ENCODE data around the gene AURKAIP1. TPM values are rescaled to one million over a fixed set of nuclear protein-coding genes. Genes with fewer than 3 reads are reported as not detected.
"Not testable (repeated sequence)": the region's sequence is repeated elsewhere in the genome, so short reads cannot be mapped to it uniquely, and the experiment has no call there.

Gene AURKAIP1
- total RNA-seq, 4 donors from 2014 or later, result 55.8 to 106 (median 86.1) TPM

DNA sequence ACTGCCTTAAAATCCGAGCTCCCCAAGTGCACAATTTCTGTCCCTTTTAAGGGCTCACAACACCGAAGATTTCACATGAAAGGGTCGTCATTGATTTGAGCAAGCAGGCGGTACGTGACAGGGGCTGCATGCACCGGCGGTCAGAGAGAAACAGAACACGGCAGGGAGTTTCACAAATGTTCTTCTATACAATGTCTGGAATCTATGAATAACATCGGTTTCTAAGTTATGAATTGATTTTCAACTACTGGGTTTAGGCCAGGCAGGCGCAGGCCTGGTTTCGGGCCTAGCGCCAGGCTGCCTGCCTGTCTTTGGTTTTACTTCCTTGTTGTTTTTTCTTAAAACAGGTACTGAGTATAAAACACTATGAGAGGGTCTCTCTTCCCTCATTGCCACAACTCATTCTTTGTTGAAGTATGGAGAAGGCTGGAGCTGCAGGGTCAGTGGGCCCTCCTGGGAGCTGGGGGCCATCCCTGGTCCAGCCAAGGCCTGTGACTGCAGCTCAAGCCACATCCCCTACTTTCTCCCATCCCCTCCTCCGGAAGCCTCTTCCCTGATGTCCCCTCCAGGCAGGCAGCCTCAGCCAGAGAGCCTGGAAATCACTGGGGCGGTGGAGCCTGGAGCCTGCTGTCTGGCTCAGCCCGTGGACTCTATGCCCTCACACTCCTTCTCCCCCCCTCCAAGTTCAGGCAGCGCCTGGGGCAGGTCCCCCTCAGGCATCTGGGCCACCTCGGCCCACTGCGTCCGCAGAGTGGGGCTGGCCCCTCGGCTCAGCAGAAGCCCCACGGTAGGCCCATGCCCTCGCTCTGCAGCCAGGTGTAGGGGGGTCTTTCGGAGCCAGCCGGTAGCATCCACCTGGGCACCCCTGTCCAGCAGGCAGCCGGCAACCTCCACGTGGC, 43.7 kb upstream of the AURKAIP1 start:
- H3K9me3 ChIP-seq, result no peaks in the 10 kb centered on the region
- no peaks in the 10 kb centered on the region for H3K36me3 ChIP-seq
- peak overlapping the region; percentile 55 for H3K27ac ChIP-seq
- no peaks in the 10 kb centered on the region for H3K27me3 ChIP-seq
- 67% methylated on average over 12 of the region's 26 CpGs for WGBS
- H3K4me3 ChIP-seq, result no peak overlapping the region
- TF ChIP-seq POLR2AphosphoS5 (IDR thresholded peaks at IDR 0.05), result no peak
- TF ChIP-seq POLR2A (IDR thresholded peaks at IDR 0.05), result no peak
- TF ChIP-seq EP300 (IDR thresholded peaks at IDR 0.05), result no peak
- TF ChIP-seq, protein P1, sequence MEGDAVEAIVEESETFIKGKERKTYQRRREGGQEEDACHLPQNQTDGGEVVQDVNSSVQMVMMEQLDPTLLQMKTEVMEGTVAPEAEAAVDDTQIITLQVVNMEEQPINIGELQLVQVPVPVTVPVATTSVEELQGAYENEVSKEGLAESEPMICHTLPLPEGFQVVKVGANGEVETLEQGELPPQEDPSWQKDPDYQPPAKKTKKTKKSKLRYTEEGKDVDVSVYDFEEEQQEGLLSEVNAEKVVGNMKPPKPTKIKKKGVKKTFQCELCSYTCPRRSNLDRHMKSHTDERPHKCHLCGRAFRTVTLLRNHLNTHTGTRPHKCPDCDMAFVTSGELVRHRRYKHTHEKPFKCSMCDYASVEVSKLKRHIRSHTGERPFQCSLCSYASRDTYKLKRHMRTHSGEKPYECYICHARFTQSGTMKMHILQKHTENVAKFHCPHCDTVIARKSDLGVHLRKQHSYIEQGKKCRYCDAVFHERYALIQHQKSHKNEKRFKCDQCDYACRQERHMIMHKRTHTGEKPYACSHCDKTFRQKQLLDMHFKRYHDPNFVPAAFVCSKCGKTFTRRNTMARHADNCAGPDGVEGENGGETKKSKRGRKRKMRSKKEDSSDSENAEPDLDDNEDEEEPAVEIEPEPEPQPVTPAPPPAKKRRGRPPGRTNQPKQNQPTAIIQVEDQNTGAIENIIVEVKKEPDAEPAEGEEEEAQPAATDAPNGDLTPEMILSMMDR (IDR thresholded peaks at IDR 0.05), result no peak
- no peak for DNase-seq (ENCODE audit: low spot score in 2 of 2)
- H3K4me1 ChIP-seq, result peaks cover 46% of the 10 kb centered on the region

DNA sequence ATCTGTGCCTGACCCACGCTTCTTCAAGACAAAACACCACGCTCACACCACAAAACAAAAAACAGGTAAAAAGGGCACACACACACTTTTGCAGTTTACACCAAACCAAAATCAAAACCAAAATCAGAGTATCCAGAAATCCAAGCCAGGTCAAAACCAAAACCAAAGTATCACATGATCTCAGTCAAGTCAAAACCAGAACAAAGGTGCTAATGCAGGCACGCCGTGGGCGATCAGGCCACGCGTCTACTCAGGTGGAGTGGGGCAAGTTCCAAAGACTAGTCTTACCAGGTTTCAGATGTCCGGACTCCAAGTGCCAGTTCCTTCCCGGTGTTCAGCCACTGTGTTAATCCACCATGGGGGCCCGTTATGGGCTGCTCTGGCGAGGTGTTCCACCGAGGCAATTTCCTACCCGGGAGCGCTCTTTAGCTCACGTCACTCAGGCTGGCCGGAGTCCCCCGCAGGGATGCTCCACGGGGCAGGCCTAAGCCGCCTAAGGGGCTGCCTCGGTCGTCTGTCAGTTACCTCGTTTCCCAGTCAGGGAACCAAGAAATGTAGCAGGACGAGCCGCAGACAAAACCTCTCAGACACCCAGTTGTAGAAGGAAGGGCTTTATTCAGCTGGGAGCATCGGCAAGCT, 42.9 kb upstream of the AURKAIP1 start:
- not testable (repeated sequence) for DNase-seq (ENCODE audit: low spot score in 2 of 2); H3K27me3 ChIP-seq; H3K4me3 ChIP-seq; H3K36me3 ChIP-seq; H3K9me3 ChIP-seq
- peaks cover 46% of the 10 kb centered on the region for H3K4me1 ChIP-seq
- peak overlapping the region; percentile 55 for H3K27ac ChIP-seq
- 72% methylated on average over 19 of the region's 25 CpGs for WGBS

- 73% methylated on average over 5 of the region's 5 CpGs for whole genome bisulfite sequencing
- not testable (repeated sequence) for H3K4me3 ChIP-seq
- peaks cover 42% of the 10 kb centered on the region for H3K4me1 ChIP-seq
These were observed 42.4 kb upstream of the AURKAIP1 start for GRCh38 chr1:1417396-1417795.

GRCh38 chr1:1415751-1416150, 40.7 kb upstream of the AURKAIP1 start:
- DNase-seq (ENCODE audit: low spot score in 2 of 2), result no peak
- 80% methylated on average over 13 of the region's 13 CpGs for WGBS
- Histone ChIP-seq H3K4me3 (no peak overlapping the region), H3K9me3 (no peaks in the 10 kb centered on the region), H3K36me3 (no peaks in the 10 kb centered on the region), H3K4me1 (peaks cover 26% of the 10 kb centered on the region), H3K27me3 (no peaks in the 10 kb centered on the region), H3K27ac (no peak overlapping the region)
- TF ChIP-seq EP300 (IDR thresholded peaks at IDR 0.05), result no peak
- TF ChIP-seq, protein P1 (IDR thresholded peaks at IDR 0.05), result no peak
- TF ChIP-seq POLR2AphosphoS5 (IDR thresholded peaks at IDR 0.05), result no peak
- TF ChIP-seq POLR2A (IDR thresholded peaks at IDR 0.05), result no peak

More at GRCh38 chr1:1417396-1417795, 42.4 kb upstream of the AURKAIP1 start:
- peak overlapping the region; percentile 55 for H3K27ac ChIP-seq
- not testable (repeated sequence) for H3K9me3 ChIP-seq; DNase-seq (ENCODE audit: low spot score in 2 of 2); H3K27me3 ChIP-seq; H3K36me3 ChIP-seq

GRCh38 chr1:1412311-1412902, 37.4 kb upstream of the AURKAIP1 start:
- H3K27ac ChIP-seq; H3K4me3 ChIP-seq; H3K27me3 ChIP-seq; H3K36me3 ChIP-seq; H3K9me3 ChIP-seq; DNase-seq (ENCODE audit: low spot score in 2 of 2): not testable (repeated sequence)
- H3K4me1 ChIP-seq, result peaks cover 18% of the 10 kb centered on the region
- 78% methylated on average over 11 of the region's 11 CpGs for WGBS

DNA sequence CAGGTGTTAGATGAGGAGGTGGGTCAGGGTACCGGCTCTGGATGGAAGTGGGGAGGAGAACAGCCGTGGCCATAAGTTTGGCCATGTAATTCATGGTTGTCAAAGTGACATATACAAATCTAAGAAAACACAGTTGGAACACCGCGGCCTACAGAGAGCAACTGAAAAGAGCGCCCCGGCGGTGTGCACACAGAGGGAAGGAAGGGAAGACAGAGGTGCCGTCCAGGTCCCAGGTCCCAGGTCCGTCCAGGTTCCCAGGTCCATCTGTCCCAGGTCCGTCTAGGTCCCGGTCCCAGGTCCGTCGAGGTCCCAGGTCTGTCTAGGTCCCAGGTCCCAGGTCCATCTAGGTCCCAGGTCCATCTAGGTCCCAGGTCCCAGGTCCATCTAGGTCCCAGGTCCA, 36.6 kb upstream of the AURKAIP1 start:
- peaks cover 18% of the 10 kb centered on the region for H3K4me1 ChIP-seq
- peaks cover 5% of the 10 kb centered on the region for H3K36me3 ChIP-seq
- H3K4me3 ChIP-seq, result no peak overlapping the region
- no peak for TF ChIP-seq EP300 (IDR thresholded peaks at IDR 0.05)
- no peak for TF ChIP-seq POLR2AphosphoS5 (IDR thresholded peaks at IDR 0.05)
- TF ChIP-seq, protein P1 (IDR thresholded peaks at IDR 0.05), result no peak
- no peak for TF ChIP-seq POLR2A (IDR thresholded peaks at IDR 0.05)
- H3K9me3 ChIP-seq, result no peaks in the 10 kb centered on the region
- WGBS, result 95% methylated on average over 13 of the region's 13 CpGs
- DNase-seq (ENCODE audit: low spot score in 2 of 2), result no peak
- no peaks in the 10 kb centered on the region for H3K27me3 ChIP-seq
- no peak overlapping the region for H3K27ac ChIP-seq

DNA sequence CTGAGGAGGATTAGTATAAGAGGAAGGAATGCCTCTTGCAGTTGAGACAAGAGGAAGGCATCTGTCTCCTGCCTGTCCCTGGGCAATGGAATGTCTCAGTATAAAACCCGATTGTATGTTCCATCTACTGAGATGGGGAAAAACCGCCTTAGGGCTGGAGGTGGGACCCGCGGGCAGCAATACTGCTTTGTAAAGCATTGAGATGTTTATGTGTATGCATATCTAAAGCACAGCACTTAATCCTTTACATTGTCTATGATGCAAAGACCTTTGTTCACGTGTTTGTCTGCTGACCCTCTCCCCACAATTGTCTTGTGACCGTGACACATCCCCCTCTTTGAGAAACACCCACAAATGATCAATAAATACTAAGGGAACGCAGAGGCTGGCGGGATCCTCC, 35.2 kb upstream of the AURKAIP1 start:
- H3K27ac ChIP-seq; H3K36me3 ChIP-seq; H3K9me3 ChIP-seq; H3K4me3 ChIP-seq; H3K27me3 ChIP-seq; DNase-seq (ENCODE audit: low spot score in 2 of 2): not testable (repeated sequence)
- WGBS, result 54% methylated on average over 8 of the region's 8 CpGs
- peaks cover 29% of the 10 kb centered on the region for H3K4me1 ChIP-seq

Measured in suprapubic skin (tissue), 4 donors.